Measurements from ENCODE around the gene GAL3ST1.
"Not testable (repeated sequence)": the region's sequence is repeated elsewhere in the genome, so short reads cannot be mapped to it uniquely, and the experiment has no call there.

GAL3ST1 gene, protein sequence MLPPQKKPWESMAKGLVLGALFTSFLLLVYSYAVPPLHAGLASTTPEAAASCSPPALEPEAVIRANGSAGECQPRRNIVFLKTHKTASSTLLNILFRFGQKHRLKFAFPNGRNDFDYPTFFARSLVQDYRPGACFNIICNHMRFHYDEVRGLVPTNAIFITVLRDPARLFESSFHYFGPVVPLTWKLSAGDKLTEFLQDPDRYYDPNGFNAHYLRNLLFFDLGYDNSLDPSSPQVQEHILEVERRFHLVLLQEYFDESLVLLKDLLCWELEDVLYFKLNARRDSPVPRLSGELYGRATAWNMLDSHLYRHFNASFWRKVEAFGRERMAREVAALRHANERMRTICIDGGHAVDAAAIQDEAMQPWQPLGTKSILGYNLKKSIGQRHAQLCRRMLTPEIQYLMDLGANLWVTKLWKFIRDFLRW

DNA sequence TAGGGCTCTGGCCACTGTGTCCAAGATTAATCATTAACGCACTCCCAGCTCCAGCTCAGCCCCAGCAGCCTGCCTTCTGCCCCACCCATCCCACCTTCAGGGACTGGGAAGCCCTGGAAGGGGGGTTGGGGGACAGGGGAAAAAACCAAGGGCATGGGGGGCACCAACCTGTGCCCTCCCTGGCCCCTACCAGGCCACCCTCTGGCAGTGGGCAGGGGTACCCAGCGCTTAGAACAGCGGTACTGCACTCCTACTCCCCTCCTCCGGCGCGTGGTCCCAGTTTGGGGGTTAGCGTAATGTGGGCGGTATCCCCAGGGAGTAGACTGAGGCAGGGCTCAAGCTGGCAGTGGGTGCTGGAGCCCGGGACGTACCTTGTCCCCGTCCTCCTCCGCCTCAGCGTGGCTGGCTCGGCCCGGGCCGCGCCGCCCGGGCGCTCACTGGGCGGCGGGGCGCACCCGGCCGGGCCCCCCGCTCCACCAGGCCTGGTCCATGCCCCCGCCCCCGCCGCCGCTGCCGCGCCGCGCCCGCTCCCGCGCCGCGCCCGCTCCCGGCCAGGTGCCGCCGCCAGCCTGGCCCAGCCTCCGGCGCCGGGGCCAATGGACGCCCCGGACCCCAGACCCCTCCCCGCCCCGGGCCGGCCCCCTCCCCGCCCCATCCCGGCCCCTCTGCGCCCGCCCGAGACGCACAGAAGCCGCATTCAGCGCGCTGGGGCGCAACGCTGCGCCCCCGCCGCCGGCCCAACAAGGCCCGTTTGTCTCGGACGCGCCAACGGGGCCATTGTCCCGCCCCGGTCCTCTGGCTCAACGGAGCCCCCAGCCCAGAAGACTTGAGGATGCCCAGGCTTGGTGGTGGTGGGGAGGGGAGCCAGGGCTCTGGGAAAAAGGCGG, at the start of gene GAL3ST1:
Gene GAL3ST1 (minus strand): TSS at position 571 of the 887 bp plus-strand sequence. CDS start 17,273 bp downstream, outside the sequence.
- DNase-seq = peak in 54 of 58 donors; percentile 8 to 92 (median 73)

DNA sequence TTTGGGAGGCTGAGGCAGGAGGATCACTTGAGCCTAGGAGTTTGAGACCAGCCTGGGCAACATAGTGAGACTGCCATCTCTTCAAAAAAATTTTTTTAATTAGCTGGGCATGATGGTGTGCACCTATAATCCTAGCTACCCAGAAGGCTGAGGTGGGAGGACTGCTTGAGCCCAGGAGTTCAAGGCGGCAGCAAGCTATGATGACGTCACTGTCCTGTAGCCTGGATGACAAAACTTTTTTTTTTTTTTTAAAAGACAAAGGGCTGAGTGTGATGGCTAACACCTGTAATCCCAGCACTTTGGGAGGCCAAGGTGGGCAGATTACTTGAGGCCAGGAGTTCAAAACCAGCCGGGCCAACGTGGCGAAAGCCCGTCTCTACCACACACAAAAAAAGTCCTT, 45.4 kb upstream of the GAL3ST1 start:
- DNase-seq = not testable (repeated sequence)

- no peak for DNase-seq
Measured at GRCh38 chr22:30617819-30618218, 43.4 kb upstream of the GAL3ST1 start.

- no peak for DNase-seq
Measured at GRCh38 chr22:30615543-30615954, 41.1 kb upstream of the GAL3ST1 start.

DNA sequence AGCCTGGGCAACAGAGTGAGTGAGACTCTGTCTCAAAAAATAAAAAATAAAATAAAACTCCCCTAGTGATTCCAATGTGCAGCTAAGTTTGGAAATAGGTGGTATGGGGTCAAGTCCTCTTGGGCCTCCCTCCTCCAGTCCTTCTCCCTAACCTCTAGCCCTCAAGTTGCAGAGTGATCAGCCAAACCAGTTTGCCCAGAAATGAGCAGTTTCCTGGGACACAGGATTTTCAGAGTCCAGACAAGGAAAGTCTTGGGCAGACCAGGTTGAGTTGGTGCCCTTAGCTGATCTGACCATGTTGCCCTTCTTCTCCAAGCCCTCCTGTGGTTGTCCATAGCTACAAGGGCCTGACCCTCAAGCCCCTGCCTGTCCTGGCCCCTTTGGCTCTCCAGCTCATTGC, 40.4 kb upstream of the GAL3ST1 start:
- DNase-seq = no peak

DNA sequence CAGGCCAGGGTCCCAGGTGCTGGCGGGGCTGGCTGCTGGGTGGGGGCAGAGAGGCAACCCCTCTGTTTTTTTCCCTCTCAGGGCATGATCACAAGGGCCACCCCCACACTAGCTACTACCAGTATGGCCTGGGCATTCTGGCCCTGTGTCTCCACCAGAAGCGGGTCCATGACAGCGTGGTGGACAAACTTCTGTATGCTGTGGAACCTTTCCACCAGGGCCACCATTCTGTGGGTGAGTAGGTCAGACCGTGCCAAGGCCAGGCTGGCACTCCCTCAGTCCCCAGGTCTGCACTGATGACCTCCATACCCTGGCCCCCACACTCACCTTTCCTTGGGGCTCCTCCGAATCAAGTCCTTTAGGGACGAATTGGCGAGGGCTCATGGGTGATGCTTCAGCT, 39.8 kb upstream of the GAL3ST1 start:
- DNase-seq = no peak

- no peak for DNase-seq
Measured at GRCh38 chr22:30612789-30613188, 38.3 kb upstream of the GAL3ST1 start.

DNA sequence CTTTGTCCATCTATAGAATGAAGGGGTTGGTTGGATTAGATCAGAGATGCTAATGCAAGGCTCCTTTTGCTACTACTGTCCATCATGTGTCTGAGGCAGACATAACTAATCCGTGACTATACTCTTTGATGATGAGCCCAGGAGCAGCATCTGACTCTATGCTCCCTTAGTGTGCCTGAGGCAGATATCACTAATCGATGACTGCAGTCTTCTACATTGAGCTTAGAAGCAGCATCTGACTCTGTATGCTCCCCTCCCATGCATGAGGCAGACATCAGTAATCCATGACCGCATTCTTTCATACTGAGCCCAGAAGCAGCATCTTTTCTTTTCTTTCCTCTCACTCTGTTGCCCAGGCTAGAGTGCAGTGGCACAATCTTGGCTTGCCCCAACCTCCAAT, 36.7 kb upstream of the GAL3ST1 start:
- no peak for DNase-seq

- peak in 43 of 58 donors; percentile 5 to 75 (median 35) for DNase-seq
Measured at GRCh38 chr22:30610299-30610698, 35.8 kb upstream of the GAL3ST1 start.

DNA sequence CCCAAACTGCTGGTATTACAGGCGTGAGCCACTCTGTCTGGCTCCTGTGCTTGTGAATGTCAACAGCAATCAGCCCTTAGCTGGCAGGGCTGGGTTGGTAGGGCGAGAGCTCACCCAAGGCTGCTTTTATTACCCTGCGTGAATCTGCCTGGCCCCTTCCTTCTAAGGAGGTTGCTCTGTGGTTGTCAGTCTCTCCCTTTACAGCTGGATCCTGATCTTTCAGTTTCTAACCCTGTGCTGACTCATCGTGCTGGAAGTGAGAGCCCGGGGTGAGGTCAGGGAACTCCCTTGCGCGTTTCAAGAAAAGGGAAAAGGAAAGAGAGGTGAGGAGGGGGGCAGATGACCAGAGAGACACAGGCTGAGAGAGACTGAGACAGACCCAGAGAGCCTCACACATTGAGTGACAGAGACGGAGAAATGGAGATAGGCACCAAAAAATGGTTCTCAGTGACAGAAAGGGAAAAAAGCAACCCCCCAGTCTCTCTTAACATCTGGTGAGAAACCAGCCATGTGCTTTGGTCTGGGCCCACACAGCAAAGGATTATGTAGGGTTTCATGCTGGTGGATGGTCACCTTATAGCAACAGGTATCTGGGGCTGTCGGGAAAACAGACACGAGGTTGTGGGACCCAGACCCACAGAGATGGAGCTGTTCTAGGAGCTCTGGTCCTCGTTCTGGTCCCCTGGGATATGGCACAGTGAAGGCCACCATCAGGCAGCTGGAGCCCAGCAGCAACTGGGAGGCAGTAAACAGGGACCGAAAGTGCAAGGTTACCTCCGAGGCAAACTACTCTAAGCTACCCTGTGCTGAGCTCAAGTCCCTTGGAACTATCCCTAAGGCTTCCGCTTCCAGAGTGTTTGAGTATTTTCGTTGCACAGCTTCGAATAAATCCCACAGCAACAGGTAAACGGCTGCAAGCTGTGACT, 35.1 kb upstream of the GAL3ST1 start:
- peak in 6 of 58 donors; percentile 5 to 16 (median 10) for DNase-seq

GRCh38 chr22:30607939-30608338, 33.5 kb upstream of the GAL3ST1 start:
- DNase-seq = no peak

GRCh38 chr22:30607300-30607930, 33.0 kb upstream of the GAL3ST1 start:
- DNase-seq = no peak

DNA sequence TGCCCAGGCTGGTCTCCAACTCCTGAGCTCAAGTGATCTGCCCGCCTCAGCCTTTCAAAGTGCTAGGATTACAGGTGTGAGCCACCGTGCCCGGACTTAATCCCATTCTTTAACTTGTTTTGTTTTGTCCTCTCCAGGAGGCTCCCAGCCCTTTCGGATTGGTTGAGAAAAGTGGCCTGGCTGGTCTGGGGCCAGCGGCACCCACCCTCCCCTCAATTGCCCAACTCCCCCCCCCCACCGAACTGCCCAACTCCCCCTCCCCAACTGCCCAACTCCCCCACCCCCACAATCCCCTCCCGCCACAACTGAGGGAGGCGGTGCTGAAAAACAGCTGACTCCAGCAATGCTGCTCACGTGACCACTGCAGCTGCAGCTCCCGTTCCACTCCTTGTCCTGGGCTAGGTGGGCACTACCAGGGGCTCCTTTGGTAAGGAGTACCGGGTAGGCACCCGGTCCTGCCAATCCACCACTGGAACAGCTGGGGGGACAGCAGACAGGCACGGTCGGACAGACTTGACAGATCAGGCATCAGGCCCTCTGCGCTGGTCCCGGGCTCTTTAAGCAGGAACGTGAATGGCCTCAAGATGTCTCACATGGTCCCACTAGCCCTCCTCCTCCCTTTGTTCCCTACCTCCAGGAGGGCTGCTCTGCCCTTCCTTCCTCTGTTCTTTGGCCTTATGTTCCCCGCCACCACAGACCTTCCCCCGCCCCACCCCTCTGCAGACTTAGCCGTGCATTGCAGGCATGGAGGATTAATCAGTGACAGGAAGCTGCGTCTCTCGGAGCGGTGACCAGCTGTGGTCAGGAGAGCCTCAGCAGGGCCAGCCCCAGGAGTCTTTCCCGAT, 32.2 kb upstream of the GAL3ST1 start, which contains the start of gene TCN2:
Gene TCN2 (plus strand): TSS at position 720 of the 845 bp plus-strand sequence. CDS start 158 bp downstream, outside the sequence.
- DNase-seq = peak in 56 of 58 donors; percentile 13 to 86 (median 66)

- DNase-seq = peak in 17 of 58 donors; percentile 0 to 36 (median 15)
Measured at GRCh38 chr22:30605449-30606110, 31.1 kb upstream of the GAL3ST1 start.

- no peak for DNase-seq
Measured at GRCh38 chr22:30604723-30605122, 30.3 kb upstream of the GAL3ST1 start.

DNA sequence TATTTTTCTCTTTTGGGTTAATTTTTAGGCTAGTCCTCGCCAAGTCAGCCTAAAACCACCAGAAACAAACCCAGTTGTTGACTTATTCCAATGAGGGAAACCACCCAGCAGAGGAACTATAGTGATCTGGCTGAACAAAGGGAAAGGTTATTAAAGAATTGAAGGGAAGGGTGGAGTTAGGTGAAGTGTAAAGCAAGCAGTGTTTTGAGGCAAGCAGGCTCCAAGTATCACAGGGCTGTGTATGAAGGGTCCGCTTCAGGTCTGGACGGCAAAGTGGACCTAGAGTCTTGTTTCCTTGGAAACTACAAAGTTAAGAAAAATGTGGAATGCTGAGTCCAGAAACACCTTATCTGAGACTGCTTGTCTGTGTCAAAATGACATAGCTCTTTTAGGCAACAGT, 29.3 kb upstream of the GAL3ST1 start:
- DNase-seq = no peak

DNA sequence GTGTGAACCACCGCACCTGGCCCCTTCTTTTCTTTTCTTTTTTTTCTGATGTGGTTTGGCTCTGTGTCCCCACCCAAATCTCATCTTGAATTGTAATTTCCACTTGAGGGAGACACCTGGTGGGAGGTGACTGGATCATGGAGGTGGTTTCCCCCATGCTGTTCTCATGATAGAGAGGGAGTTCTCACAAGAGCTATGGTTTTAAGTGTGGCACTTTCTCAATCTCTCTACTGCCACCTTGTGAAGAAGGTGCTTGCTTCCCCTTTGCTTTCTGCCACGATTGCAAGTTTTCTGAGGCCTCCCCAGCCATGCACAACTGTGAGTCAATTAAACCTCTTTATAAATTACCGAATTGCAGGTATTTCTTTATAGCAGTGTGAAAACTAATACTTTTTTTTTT, 27.6 kb upstream of the GAL3ST1 start:
- DNase-seq = peak in 1 of 58 donors; percentile 37

GRCh38 chr22:30601464-30601863, 27.0 kb upstream of the GAL3ST1 start:
- DNase-seq = no peak

GRCh38 chr22:30600921-30601320, 26.5 kb upstream of the GAL3ST1 start:
- no peak for DNase-seq

All from anterior cingulate cortex (tissue), 58 donors.